K562 (cell line): ENCODE measurements around the gene ZNF140. TPM values are rescaled to one million over a fixed set of nuclear protein-coding genes. Genes with fewer than 3 reads are reported as not detected.
A peak's percentile ranks its signal among the peaks of the same experiment; 100 is the strongest.

Source experiments
- ASH1L ChIP-seq: fragments of 450-650 bp; IDR thresholded peaks from 2 replicates; pipeline ENCODE4 v1.6.1; 2018; ENCODE audit warnings: borderline replicate concordance, mild to moderate bottlenecking, low read depth; ENCODE audit not compliant: partially characterized antibody
- CBX5 ChIP-seq: IDR thresholded peaks from 2 replicates; pipeline ENCODE4 v1.6.1; 2014; ENCODE audit warnings: low read depth, borderline replicate concordance
- DDX20 ChIP-seq: fragments of 450-650 bp; IDR thresholded peaks from 2 replicates; pipeline ENCODE4 v1.6.1; 2016; ENCODE audit warnings: missing genetic modification characterization, low read depth, mild to moderate bottlenecking, missing compliant biosample characterization, moderate library complexity
- DMBX1 ChIP-seq: fragments of 250-450 bp; sonication (Bioruptor Pico); IDR thresholded peaks from 2 replicates; pipeline ENCODE4 v1.8.0; 2022; ENCODE audit warnings: inconsistent platforms, mild to moderate bottlenecking, moderate library complexity, borderline replicate concordance
- ETV1 ChIP-seq: fragments of 450-650 bp; conservative IDR thresholded peaks from 2 replicates; pipeline ENCODE4 v1.6.1; 2016; ENCODE audit warnings: missing genetic modification characterization, control low read depth, low read depth, missing compliant biosample characterization
- HDAC2 ChIP-seq: fragments of 450-650 bp; IDR thresholded peaks from 2 replicates; pipeline ENCODE4 v1.6.1; 2016; ENCODE audit warnings: mild to moderate bottlenecking
- HDAC8 ChIP-seq: fragments of 450-650 bp; IDR thresholded peaks from 2 replicates; pipeline ENCODE4 v1.6.1; 2016; ENCODE audit warnings: mild to moderate bottlenecking, missing genetic modification characterization, moderate library complexity, missing compliant biosample characterization
- JUN ChIP-seq, 2 experiments: sonication (generic) in 1 of 2; formaldehyde crosslinking in 1 of 2; IDR thresholded peaks; 2 replicates each; pipeline versions ENCODE4 v1.6.1 to v1.8.0; 2012 to 2022; ENCODE audit warnings: borderline replicate concordance in 2 of 2, mild to moderate bottlenecking in 2 of 2, improper control_type of control experiment in 1 of 2, low read depth in 1 of 2, low read length in 1 of 2, missing genetic modification reagents in 1 of 2
- KAT8 ChIP-seq: fragments of 450-650 bp; IDR thresholded peaks from 2 replicates; pipeline ENCODE4 v1.6.1; 2016; ENCODE audit warnings: low read depth, mild to moderate bottlenecking
- KHSRP ChIP-seq: fragments of 450-650 bp; IDR thresholded peaks from 2 replicates; pipeline ENCODE4 v1.6.1; 2017
- LEF1 ChIP-seq: fragments of 450-650 bp; IDR thresholded peaks from 2 replicates; pipeline ENCODE4 v1.6.1; 2016; ENCODE audit warnings: mild to moderate bottlenecking
- RBM17 ChIP-seq: fragments of 200-400 bp; formaldehyde crosslinking; IDR thresholded peaks from 2 replicates; pipeline ENCODE4 v1.6.1; 2017; ENCODE audit warnings: low read depth, mild to moderate bottlenecking, low read length, borderline replicate concordance
- SNRNP70 ChIP-seq: fragments of 200-400 bp; formaldehyde crosslinking; optimal IDR thresholded peaks from 2 replicates; pipeline ENCODE3; 2017; ENCODE audit warnings: low read depth, low read length
- STAT5B ChIP-seq: fragments of 250-450 bp; sonication (Bioruptor Pico); IDR thresholded peaks from 2 replicates; pipeline ENCODE4 v1.8.0; 2021; ENCODE audit warnings: mild to moderate bottlenecking, inconsistent platforms
- TAF1 ChIP-seq: IDR thresholded peaks from 2 replicates; pipeline ENCODE4 v1.6.1; 2011; ENCODE audit warnings: mild to moderate bottlenecking, low read length, moderate library complexity; ENCODE audit not compliant: insufficient read depth, control insufficient read depth, severe bottlenecking; ENCODE audit errors: extremely low read depth
- XRCC3 ChIP-seq: fragments of 450-650 bp; IDR thresholded peaks from 2 replicates; pipeline ENCODE4 v1.6.1; 2017; ENCODE audit warnings: mild to moderate bottlenecking, moderate library complexity
- ZNF311 ChIP-seq: fragments of 250-450 bp; sonication (Bioruptor Pico); IDR thresholded peaks from 2 replicates; pipeline ENCODE4 v1.4.0; 2020; ENCODE audit warnings: mild to moderate bottlenecking, moderate library complexity
- ZNF551 ChIP-seq: fragments of 250-450 bp; sonication (Bioruptor Pico); IDR thresholded peaks from 2 replicates; pipeline ENCODE4 v1.5.0; 2021; ENCODE audit warnings: mild to moderate bottlenecking, moderate library complexity
- ZNF76 ChIP-seq: fragments of 250-450 bp; sonication (Bioruptor Pico); IDR thresholded peaks from 2 replicates; pipeline ENCODE4 v1.4.0; 2020; ENCODE audit warnings: mild to moderate bottlenecking, moderate library complexity, borderline replicate concordance
- polyA plus RNA-seq, 8 experiments: library from polyadenylated mRNA; depleted of rRNA in 4 of 8; stranded (reverse) in 5 of 8; unstranded in 3 of 8; fragments of >200 nt; fragmentation: Nextera tagmentation in 2 of 8; fragmentation: Illumina TruSeq in 1 of 8; extraction: Ambion mirVana in 2 of 8; extraction: Trizol in 1 of 8; gene quantifications; 2 replicates each; pipeline versions ENCODE4 v1.2.1 to v1.2.3, GENCODE V29; 2011 to 2014; ENCODE audit warnings: inconsistent platforms in 1 of 8, missing spikeins in 1 of 8
- total RNA-seq, 7 experiments: library from RNA; depleted of rRNA in 6 of 7; stranded (reverse); fragments of >200 nt in 6 of 7; fragmentation: Illumina TruSeq in 2 of 7; extraction: Trizol in 2 of 7; gene quantifications; 2 replicates each; pipeline versions ENCODE4 v1.2.1 to v1.2.3, GENCODE V29; 2011 to 2021; ENCODE audit warnings: low replicate concordance in 1 of 7
- TF ChIP-seq, protein P1 (sequence below): fragments of 250-450 bp; sonication (Bioruptor Pico); IDR thresholded peaks from 2 replicates; pipeline ENCODE4 v1.5.0; 2021; ENCODE audit warnings: mild to moderate bottlenecking, borderline replicate concordance
- TF ChIP-seq, protein P2 (sequence below): sonication (generic); formaldehyde crosslinking; IDR thresholded peaks from 2 replicates; pipeline ENCODE4 v1.8.0; 2022; ENCODE audit warnings: mild to moderate bottlenecking, missing genetic modification reagents
- TF ChIP-seq, protein P3 (sequence below): fragments of 200-400 bp; formaldehyde crosslinking; IDR thresholded peaks from 2 replicates; pipeline ENCODE4 v1.6.1; 2017; ENCODE audit warnings: mild to moderate bottlenecking, low read depth, low read length, moderate library complexity

ZNF140 gene
- total and polyA plus RNA-seq, 9 of the 15 experiments (the other 6 are each of a cell fraction or from before 2014, with no cell fraction given): 1.6 to 10.9 (median 5.3) TPM

DNA sequence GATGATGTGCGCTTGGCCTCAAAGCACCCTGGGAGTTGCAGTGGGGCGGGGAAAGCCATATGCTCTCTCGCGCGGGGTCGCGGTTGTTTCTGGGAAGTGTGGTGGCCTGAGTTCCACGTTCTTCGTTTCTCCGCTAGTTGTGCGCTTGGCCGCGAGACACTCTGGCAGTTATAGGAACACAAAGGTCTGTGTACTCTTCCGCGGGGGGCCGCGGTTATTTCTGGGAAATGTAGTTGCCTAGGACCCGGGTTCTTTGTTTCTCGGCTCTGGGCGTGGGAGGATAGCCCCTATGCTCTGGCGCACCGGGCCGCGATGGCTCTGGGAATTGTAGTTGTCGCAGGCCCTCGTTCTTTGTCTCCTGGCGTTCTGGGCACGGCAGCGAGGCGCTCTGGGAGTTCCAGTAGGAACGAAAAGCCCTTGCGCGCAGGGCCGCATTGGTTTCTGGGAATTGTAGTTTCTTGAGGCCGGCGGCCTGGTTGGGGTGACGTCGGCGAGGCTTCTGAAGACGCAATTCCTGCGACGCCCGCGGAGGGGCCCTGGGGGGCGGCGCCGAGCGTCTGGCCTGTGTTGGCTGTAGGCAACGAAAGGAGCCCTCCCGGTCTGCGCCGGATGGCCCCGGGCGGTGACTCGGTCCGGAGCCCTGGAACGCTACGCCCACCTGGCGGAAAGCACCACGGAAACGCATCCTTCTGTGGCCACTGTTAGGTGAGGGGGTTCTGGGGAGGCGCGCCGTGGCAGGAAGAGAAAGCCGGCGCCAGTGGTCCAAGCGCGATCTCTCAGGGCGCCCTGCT lies at the start of gene ZNF140 (continued):
- TF ChIP-seq KAT8 (no peak), ZNF311 (CRISPR knock-in tag) (no peak), DMBX1 (CRISPR knock-in tag) (no peak; the same call in 1 of the 2 replicates), TAF1 (peak; percentile 36), HDAC8 (no peak), ASH1L (peak; percentile 53), KHSRP (no peak), RBM17 (no peak), ZNF76 (peak; percentile 87; the same call in 1 of the 2 replicates), SNRNP70 (no peak), ETV1 (tag) (no peak), STAT5B (no peak), CBX5 (0 out of 2 replicates have a peak, but pooled peaks have one; percentile 34), XRCC3 (no peak), HDAC2 (peak; percentile 40; the same call in 1 of the 2 replicates), DDX20 (no peak), LEF1 (no peak), JUN (IDR thresholded peaks at IDR 0.05; ENCODE audit: borderline replicate concordance, low read depth, low read length) (no peak), JUN (CRISPR knock-in tag; IDR thresholded peaks at IDR 0.05; ENCODE audit: borderline replicate concordance) (no peak), ZNF551 (CRISPR knock-in tag) (no peak)
- TF ChIP-seq, protein P1, sequence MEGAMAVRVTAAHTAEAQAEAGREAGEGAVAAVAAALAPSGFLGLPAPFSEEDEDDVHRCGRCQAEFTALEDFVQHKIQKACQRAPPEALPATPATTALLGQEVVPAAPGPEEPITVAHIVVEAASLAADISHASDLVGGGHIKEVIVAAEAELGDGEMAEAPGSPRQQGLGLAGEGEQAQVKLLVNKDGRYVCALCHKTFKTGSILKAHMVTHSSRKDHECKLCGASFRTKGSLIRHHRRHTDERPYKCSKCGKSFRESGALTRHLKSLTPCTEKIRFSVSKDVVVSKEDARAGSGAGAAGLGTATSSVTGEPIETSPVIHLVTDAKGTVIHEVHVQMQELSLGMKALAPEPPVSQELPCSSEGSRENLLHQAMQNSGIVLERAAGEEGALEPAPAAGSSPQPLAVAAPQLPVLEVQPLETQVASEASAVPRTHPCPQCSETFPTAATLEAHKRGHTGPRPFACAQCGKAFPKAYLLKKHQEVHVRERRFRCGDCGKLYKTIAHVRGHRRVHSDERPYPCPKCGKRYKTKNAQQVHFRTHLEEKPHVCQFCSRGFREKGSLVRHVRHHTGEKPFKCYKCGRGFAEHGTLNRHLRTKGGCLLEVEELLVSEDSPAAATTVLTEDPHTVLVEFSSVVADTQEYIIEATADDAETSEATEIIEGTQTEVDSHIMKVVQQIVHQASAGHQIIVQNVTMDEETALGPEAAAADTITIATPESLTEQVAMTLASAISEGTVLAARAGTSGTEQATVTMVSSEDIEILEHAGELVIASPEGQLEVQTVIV (CRISPR knock-in tag): no peak
- TF ChIP-seq, protein P2, sequence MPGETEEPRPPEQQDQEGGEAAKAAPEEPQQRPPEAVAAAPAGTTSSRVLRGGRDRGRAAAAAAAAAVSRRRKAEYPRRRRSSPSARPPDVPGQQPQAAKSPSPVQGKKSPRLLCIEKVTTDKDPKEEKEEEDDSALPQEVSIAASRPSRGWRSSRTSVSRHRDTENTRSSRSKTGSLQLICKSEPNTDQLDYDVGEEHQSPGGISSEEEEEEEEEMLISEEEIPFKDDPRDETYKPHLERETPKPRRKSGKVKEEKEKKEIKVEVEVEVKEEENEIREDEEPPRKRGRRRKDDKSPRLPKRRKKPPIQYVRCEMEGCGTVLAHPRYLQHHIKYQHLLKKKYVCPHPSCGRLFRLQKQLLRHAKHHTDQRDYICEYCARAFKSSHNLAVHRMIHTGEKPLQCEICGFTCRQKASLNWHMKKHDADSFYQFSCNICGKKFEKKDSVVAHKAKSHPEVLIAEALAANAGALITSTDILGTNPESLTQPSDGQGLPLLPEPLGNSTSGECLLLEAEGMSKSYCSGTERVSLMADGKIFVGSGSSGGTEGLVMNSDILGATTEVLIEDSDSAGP (CRISPR knock-in tag): no peak
- TF ChIP-seq, protein P3, sequence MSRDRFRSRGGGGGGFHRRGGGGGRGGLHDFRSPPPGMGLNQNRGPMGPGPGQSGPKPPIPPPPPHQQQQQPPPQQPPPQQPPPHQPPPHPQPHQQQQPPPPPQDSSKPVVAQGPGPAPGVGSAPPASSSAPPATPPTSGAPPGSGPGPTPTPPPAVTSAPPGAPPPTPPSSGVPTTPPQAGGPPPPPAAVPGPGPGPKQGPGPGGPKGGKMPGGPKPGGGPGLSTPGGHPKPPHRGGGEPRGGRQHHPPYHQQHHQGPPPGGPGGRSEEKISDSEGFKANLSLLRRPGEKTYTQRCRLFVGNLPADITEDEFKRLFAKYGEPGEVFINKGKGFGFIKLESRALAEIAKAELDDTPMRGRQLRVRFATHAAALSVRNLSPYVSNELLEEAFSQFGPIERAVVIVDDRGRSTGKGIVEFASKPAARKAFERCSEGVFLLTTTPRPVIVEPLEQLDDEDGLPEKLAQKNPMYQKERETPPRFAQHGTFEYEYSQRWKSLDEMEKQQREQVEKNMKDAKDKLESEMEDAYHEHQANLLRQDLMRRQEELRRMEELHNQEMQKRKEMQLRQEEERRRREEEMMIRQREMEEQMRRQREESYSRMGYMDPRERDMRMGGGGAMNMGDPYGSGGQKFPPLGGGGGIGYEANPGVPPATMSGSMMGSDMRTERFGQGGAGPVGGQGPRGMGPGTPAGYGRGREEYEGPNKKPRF: no peak
